Tibial nerve (tissue), 4 donors: Measurements from ENCODE around the gene FAR1.

ENCODE experiments used
- CTCF ChIP-seq, 5 experiments: fragments of 200-600 bp in 3 of 5; fragments of 450-650 bp in 2 of 5; sonication (generic) in 3 of 5; IDR thresholded peaks; one replicate each; pipeline ENCODE4 v1.5.1; 2016 to 2019; ENCODE audit warnings: antibody characterized with exemption in 5 of 5, mild to moderate bottlenecking in 3 of 5, moderate library complexity in 2 of 5
- EP300 ChIP-seq, 2 donors: sonication (generic); formaldehyde crosslinking; IDR thresholded peaks; one replicate each; pipeline ENCODE4 v1.6.1; 2017; ENCODE audit warnings: antibody characterized with exemption in 2 of 2, mild to moderate bottlenecking in 1 of 2
- POLR2A ChIP-seq, 2 donors: fragments of 450-650 bp; IDR thresholded peaks; one replicate each; pipeline ENCODE4 v1.6.1; 2017; ENCODE audit warnings: antibody characterized with exemption in 2 of 2, mild to moderate bottlenecking in 2 of 2, moderate library complexity in 2 of 2

DNA sequence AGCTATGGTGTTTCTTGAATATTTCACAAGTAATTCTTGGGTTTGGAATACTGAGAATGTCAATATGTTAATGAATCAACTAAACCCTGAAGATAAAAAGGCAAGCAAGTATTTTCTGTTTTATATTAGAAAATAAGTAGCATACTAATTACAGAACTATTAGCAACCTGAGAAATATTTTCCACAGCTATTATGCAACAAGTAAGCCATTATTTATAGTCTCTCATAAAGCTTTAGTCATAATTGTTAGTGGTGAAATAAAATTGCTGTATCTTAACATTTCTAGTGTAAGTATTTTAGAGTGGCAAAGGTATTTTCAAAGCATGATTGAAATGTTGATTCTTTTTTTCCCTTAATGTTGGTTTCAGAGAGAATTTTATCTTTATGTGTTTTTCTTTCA lies 53.3 kb downstream of the FAR1 start:
- no peak for TF ChIP-seq CTCF (IDR thresholded peaks at IDR 0.05)
- no peak for TF ChIP-seq POLR2A (IDR thresholded peaks at IDR 0.05)
- no peak for TF ChIP-seq EP300 (IDR thresholded peaks at IDR 0.05)
